B cell (primary cell): Measurements from ENCODE around the gene CEMIP. TPM values are rescaled to one million over a fixed set of nuclear protein-coding genes. Genes with fewer than 3 reads are reported as not detected.

Experiments
- ATAC-seq: fragments of 200-7000 bp; cut with Tn5 transposase; one replicate; pipeline ENCODE4 v1.10.0; 2021; ENCODE audit warnings: low read depth, mild to moderate bottlenecking, moderate number of reproducible peaks, moderate library complexity
- CTCF ChIA-PET: fragments of 350-600 bp; sonication (Branson Sonifier 250); formaldehyde crosslinking; loops from one replicate; lab custom pipeline; 2021; ENCODE audit warnings: antibody characterized with exemption, inconsistent platforms; lab: Charles Lee
- POLR2A ChIA-PET: fragments of 350-600 bp; sonication (Branson Sonifier 250); formaldehyde crosslinking; loops from one replicate; lab custom pipeline; 2021; ENCODE audit warnings: antibody characterized with exemption; lab: Charles Lee
- DNase-seq: peaks from one replicate; pipeline ENCODE4 v3.0.0; 2013
- H2AFZ ChIP-seq: 2 replicates; pipeline ENCODE4 v1.6.1; 2012; ENCODE audit warnings: mild to moderate bottlenecking, low read depth, low read length; ENCODE audit not compliant: insufficient read depth, poor library complexity, severe bottlenecking
- H3K27ac ChIP-seq, 2 donors: 1 replicate in 1 of 2; 2 replicates in 1 of 2; pipeline ENCODE4 v1.5.1; 2012 to 2013; ENCODE audit warnings: low read length in 2 of 2, mild to moderate bottlenecking in 2 of 2, moderate library complexity in 1 of 2
- H3K27me3 ChIP-seq, 4 experiments: fragments of 200-600 bp in 1 of 4; sonication (generic) in 1 of 4; replicated peaks in 1 of 4; 1 replicate in 2 of 4; 2 replicates in 2 of 4; pipeline versions ENCODE4 v1.6.1 to v1.7.0; 2013 to 2016; ENCODE audit warnings: low read length in 3 of 4, mild to moderate bottlenecking in 2 of 4, mixed read lengths in 1 of 4, moderate library complexity in 1 of 4; ENCODE audit not compliant: insufficient read depth in 4 of 4, control insufficient read depth in 3 of 4; ENCODE audit errors: control extremely low read depth in 1 of 4
- H3K36me3 ChIP-seq, 2 experiments: replicated peaks in 1 of 2; 1 replicate in 1 of 2; 2 replicates in 1 of 2; pipeline versions ENCODE4 v1.6.1 to v1.7.1; 2013; ENCODE audit warnings: low read length in 1 of 2; ENCODE audit not compliant: insufficient read depth in 2 of 2, control insufficient read depth in 1 of 2; ENCODE audit errors: control extremely low read depth in 1 of 2, extremely low read depth in 1 of 2
- H3K4me1 ChIP-seq, 2 donors: fragments of 200-600 bp in 1 of 2; sonication (generic) in 1 of 2; 1 replicate in 1 of 2; 2 replicates in 1 of 2; pipeline versions ENCODE4 v1.5.1 to v1.6.1; 2013 to 2017; ENCODE audit warnings: low read length in 2 of 2; ENCODE audit not compliant: control insufficient read depth in 2 of 2, insufficient read depth in 2 of 2
- H3K4me2 ChIP-seq: replicated peaks from 2 replicates; pipeline ENCODE3; 2012; ENCODE audit warnings: mild to moderate bottlenecking, low read depth, low read length; ENCODE audit not compliant: poor library complexity, severe bottlenecking
- H3K4me3 ChIP-seq, 5 experiments: fragments of 200-600 bp in 1 of 5; sonication (generic) in 1 of 5; 1 replicate in 3 of 5; 2 replicates in 2 of 5; pipeline versions ENCODE4 v1.5.1 to v1.7.0; 2011 to 2016; ENCODE audit warnings: low read length in 4 of 5, mild to moderate bottlenecking in 4 of 5, low read depth in 2 of 5, control low read depth in 1 of 5, moderate library complexity in 1 of 5; ENCODE audit not compliant: insufficient read depth in 1 of 5; ENCODE audit errors: control extremely low read depth in 1 of 5, extremely low read depth in 1 of 5
- H3K79me2 ChIP-seq: fragments of 200-600 bp; sonication (generic); one replicate; pipeline ENCODE4 v1.6.0; 2016; ENCODE audit warnings: low read length; ENCODE audit not compliant: control insufficient read depth, insufficient read depth
- H3K9ac ChIP-seq: fragments of 200-600 bp; sonication (generic); 2 replicates; pipeline ENCODE4 v1.6.1; 2017; ENCODE audit warnings: mild to moderate bottlenecking, low read length, moderate library complexity
- H3K9me3 ChIP-seq, 3 donors: one replicate each; pipeline versions ENCODE4 v1.6.1 to v1.7.1; 2013; ENCODE audit warnings: low read length in 2 of 3; ENCODE audit not compliant: control insufficient read depth in 2 of 3, insufficient read depth in 1 of 3; ENCODE audit errors: control extremely low read depth in 1 of 3
- H4K20me1 ChIP-seq: 2 replicates; pipeline ENCODE4 v1.6.0; 2012; ENCODE audit warnings: mild to moderate bottlenecking, low read length; ENCODE audit not compliant: insufficient read depth, control insufficient read depth, poor library complexity, severe bottlenecking
- H3K27ac Mint-ChIP-seq: one replicate; pipeline ENCODE4 v1.8.0; 2021; ENCODE audit warnings: mixed read lengths
- H3K27me3 Mint-ChIP-seq: one replicate; pipeline ENCODE4 v1.8.0; 2021; ENCODE audit warnings: mixed read lengths
- H3K4me1 Mint-ChIP-seq: one replicate; pipeline ENCODE4 v1.8.0; 2021; ENCODE audit warnings: mixed read lengths
- H3K4me3 Mint-ChIP-seq: one replicate; pipeline ENCODE4 v1.8.0; 2021; ENCODE audit warnings: mixed read lengths
- H3K9me3 Mint-ChIP-seq: one replicate; pipeline ENCODE4 v1.8.0; 2022; ENCODE audit warnings: mixed read lengths; ENCODE audit not compliant: insufficient read depth
- EZH2 ChIP-seq: IDR thresholded peaks from 2 replicates; pipeline ENCODE4 v1.6.1; 2012; ENCODE audit warnings: borderline replicate concordance, low read depth, mild to moderate bottlenecking, moderate library complexity, low read length; ENCODE audit not compliant: insufficient read depth, poor library complexity, severe bottlenecking
- WGBS: methylation state at CpG from one replicate; pipeline ENCODE4 v1.1.5; 2013; ENCODE audit warnings: missing lambda C conversion rate; ENCODE audit not compliant: insufficient coverage; 5-methylcytosine and 5-hydroxymethylcytosine counted together
- intact Hi-C: fragments of 100-400 bp; cut with micrococcal nuclease; formaldehyde crosslinking; loops from one replicate; pipeline ENCODE4 v1.10.0; 2022
- polyA plus RNA-seq: library from polyadenylated mRNA; depleted of rRNA; stranded (reverse); fragments of >200 nt; gene quantifications from 2 replicates; pipeline ENCODE4 v1.2.3, GENCODE V29; 2012
- total RNA-seq, 2 donors: library from RNA; stranded (reverse); fragments of 120-200 nt in 1 of 2; gene quantifications; 1 replicate in 1 of 2; 2 replicates in 1 of 2; pipeline versions ENCODE4 v1.2.3 to v1.2.4, GENCODE V29; 2013 to 2022
- TF ChIP-seq, protein P1 (sequence below): fragments of 200-600 bp; IDR thresholded peaks from one replicate; pipeline ENCODE4 v1.8.0; 2022; ENCODE audit warnings: antibody characterized with exemption, mild to moderate bottlenecking

CEMIP gene
- total and polyA plus RNA-seq, 2 donors (not counting 1 experiment from before 2014, with no cell fraction given) = 0.32 TPM; not detected in 1

- Histone ChIP-seq H3K27ac (no peak overlapping the region), H3K4me1 (no peaks in the 10 kb centered on the region), H4K20me1 (no peaks in the 10 kb centered on the region), H3K9ac (no peak overlapping the region), H3K4me3 (no peak overlapping the region), H3K9me3 (no peaks in the 10 kb centered on the region), H3K36me3 (no peaks in the 10 kb centered on the region), H3K27me3 (no peaks in the 10 kb centered on the region), H3K79me2 (no peaks in the 10 kb centered on the region), H2AFZ (no peak overlapping the region), H3K4me2 (no peak overlapping the region)
- POLR2A ChIA-PET = no interaction called here
- no peak for DNase-seq
- Mint-ChIP-seq H3K4me3 (no peak overlapping the region), H3K27ac (no peak overlapping the region), H3K9me3 (no peaks in the 10 kb centered on the region), H3K27me3 (no peaks in the 10 kb centered on the region), H3K4me1 (no peaks in the 10 kb centered on the region)
- 100% methylated on average over 1 of the region's 4 CpGs for whole genome bisulfite sequencing
- no peak for ATAC-seq
- intact Hi-C loops = no loop called here
- CTCF ChIA-PET = no interaction called here
- no peak for TF ChIP-seq EZH2
- TF ChIP-seq, protein P1, sequence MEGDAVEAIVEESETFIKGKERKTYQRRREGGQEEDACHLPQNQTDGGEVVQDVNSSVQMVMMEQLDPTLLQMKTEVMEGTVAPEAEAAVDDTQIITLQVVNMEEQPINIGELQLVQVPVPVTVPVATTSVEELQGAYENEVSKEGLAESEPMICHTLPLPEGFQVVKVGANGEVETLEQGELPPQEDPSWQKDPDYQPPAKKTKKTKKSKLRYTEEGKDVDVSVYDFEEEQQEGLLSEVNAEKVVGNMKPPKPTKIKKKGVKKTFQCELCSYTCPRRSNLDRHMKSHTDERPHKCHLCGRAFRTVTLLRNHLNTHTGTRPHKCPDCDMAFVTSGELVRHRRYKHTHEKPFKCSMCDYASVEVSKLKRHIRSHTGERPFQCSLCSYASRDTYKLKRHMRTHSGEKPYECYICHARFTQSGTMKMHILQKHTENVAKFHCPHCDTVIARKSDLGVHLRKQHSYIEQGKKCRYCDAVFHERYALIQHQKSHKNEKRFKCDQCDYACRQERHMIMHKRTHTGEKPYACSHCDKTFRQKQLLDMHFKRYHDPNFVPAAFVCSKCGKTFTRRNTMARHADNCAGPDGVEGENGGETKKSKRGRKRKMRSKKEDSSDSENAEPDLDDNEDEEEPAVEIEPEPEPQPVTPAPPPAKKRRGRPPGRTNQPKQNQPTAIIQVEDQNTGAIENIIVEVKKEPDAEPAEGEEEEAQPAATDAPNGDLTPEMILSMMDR = no peak
Observed at GRCh38 chr15:80750575-80750974, 28.6 kb upstream of the CEMIP start.

DNA sequence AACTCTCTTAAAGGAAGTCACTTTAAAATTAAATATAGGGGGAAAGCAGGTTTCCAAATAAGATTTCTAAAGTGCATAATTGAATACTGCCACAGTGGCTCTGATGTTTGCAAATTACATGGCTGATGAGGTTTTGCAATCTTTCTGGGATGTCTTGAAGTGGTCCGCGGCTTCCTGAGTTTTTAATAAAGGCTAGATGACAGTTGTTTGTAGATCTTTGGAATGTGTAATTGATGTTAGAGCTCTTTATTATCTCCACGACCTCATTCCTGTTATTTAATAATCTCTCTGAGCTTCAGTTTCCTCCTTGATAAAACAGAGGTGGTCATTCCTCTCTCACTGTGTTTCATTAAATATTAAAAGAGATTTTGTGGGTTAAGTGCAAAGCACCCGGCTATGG lies 27.0 kb upstream of the CEMIP start:
- Histone ChIP-seq H3K27ac (no peak overlapping the region), H3K27me3 (no peaks in the 10 kb centered on the region), H3K9ac (no peak overlapping the region), H3K4me2 (no peak overlapping the region), H3K4me3 (no peak overlapping the region), H3K4me1 (no peaks in the 10 kb centered on the region), H3K9me3 (no peaks in the 10 kb centered on the region), H2AFZ (no peak overlapping the region), H3K79me2 (no peaks in the 10 kb centered on the region), H3K36me3 (no peaks in the 10 kb centered on the region), H4K20me1 (no peaks in the 10 kb centered on the region)
- no CpG with 5 or more reads among the region's 4 CpGs for WGBS
- intact Hi-C loops = no loop called here
- DNase-seq (no peak), ATAC-seq (no peak)
- ChIA-PET CTCF (no interaction called here), POLR2A (no interaction called here)
- Mint-ChIP-seq H3K4me1 (peaks cover 1% of the 10 kb centered on the region), H3K27me3 (no peaks in the 10 kb centered on the region), H3K4me3 (no peak overlapping the region), H3K9me3 (no peaks in the 10 kb centered on the region), H3K27ac (no peak overlapping the region)
- TF ChIP-seq, protein P1 = no peak
- no peak for TF ChIP-seq EZH2
